Fibroblast of lung (primary cell): ENCODE results near the gene WIPF1. TPM values are rescaled to one million over a fixed set of nuclear protein-coding genes. Genes with fewer than 3 reads are reported as not detected.

Source experiments
- DNase-seq, 2 donors: peaks; one replicate each; pipeline versions ENCODE4 v3.0.0 to v3.0.0-alpha.2; 2010; ENCODE audit warnings: low read depth in 2 of 2
- H2AFZ ChIP-seq: 2 replicates; pipeline ENCODE4 v1.5.1; 2012; ENCODE audit warnings: low read length, control low read depth, inconsistent platforms
- H3K27ac ChIP-seq: 2 replicates; pipeline ENCODE4 v1.5.1; 2011; ENCODE audit warnings: low read length, control low read depth; ENCODE audit not compliant: insufficient read depth
- H3K27me3 ChIP-seq: 2 replicates; pipeline ENCODE4 v1.5.1; 2011; ENCODE audit warnings: mild to moderate bottlenecking, low read length; ENCODE audit not compliant: control insufficient read depth, insufficient read depth
- H3K36me3 ChIP-seq: 2 replicates; pipeline ENCODE4 v1.5.1; 2011; ENCODE audit warnings: low read length; ENCODE audit not compliant: control insufficient read depth, insufficient read depth
- H3K4me1 ChIP-seq: 2 replicates; pipeline ENCODE4 v1.5.1; 2011; ENCODE audit warnings: low read length; ENCODE audit not compliant: control insufficient read depth, insufficient read depth; ENCODE audit errors: extremely low read depth
- H3K4me2 ChIP-seq: 2 replicates; pipeline ENCODE4 v1.5.1; 2011; ENCODE audit warnings: low read length, control low read depth; ENCODE audit not compliant: insufficient read depth; ENCODE audit errors: extremely low read depth
- H3K4me3 ChIP-seq, 4 experiments: fragments of 200-600 bp in 1 of 4; sonication (generic) in 1 of 4; replicated peaks in 1 of 4; 2 replicates each; pipeline ENCODE4 v1.5.1; 2011 to 2016; ENCODE audit warnings: low read length in 4 of 4, low read depth in 3 of 4, mild to moderate bottlenecking in 3 of 4, control low read depth in 2 of 4, inconsistent platforms in 1 of 4, mixed read lengths in 1 of 4; ENCODE audit not compliant: insufficient read depth in 1 of 4; ENCODE audit errors: control extremely low read depth in 1 of 4
- H3K79me2 ChIP-seq: 2 replicates; pipeline ENCODE4 v1.5.1; 2012; ENCODE audit warnings: mild to moderate bottlenecking, low read length, inconsistent platforms; ENCODE audit not compliant: control insufficient read depth, insufficient read depth
- H3K9ac ChIP-seq: 2 replicates; pipeline ENCODE4 v1.5.1; 2011; ENCODE audit warnings: mild to moderate bottlenecking, low read length, control low read depth; ENCODE audit not compliant: insufficient read depth
- H3K9me3 ChIP-seq: 2 replicates; pipeline ENCODE4 v1.5.1; 2012; ENCODE audit warnings: low read depth, low read length; ENCODE audit not compliant: control insufficient read depth, insufficient read depth
- H4K20me1 ChIP-seq: 2 replicates; pipeline ENCODE4 v1.5.1; 2011; ENCODE audit warnings: low read length; ENCODE audit not compliant: control insufficient read depth, insufficient read depth; ENCODE audit errors: extremely low read depth
- EZH2 ChIP-seq: IDR thresholded peaks from 2 replicates; pipeline ENCODE4 v1.5.1; 2012; ENCODE audit warnings: low read length, control low read depth, mild to moderate bottlenecking; ENCODE audit errors: missing control alignments
- polyA plus RNA-seq, 2 donors: library from polyadenylated mRNA; depleted of rRNA in 1 of 2; stranded (reverse) in 1 of 2; unstranded in 1 of 2; fragments of >200 nt; gene quantifications; 2 replicates each; pipeline ENCODE4 v1.2.1, GENCODE V29; 2011 to 2012; ENCODE audit warnings: missing spikeins in 1 of 2
- total RNA-seq: library from RNA; depleted of rRNA; stranded (reverse); fragments of >200 nt; gene quantifications from 2 replicates; pipeline ENCODE4 v1.2.1, GENCODE V29; 2014
- TF ChIP-seq, protein P1 (sequence below), 2 donors: IDR thresholded peaks in 1 of 2; conservative IDR thresholded peaks in 1 of 2; 1 replicate in 1 of 2; 2 replicates in 1 of 2; pipeline ENCODE4 v1.5.1; 2011 to 2012; ENCODE audit warnings: low read length in 2 of 2, control low read depth in 1 of 2, inconsistent platforms in 1 of 2, low read depth in 1 of 2, mild to moderate bottlenecking in 1 of 2

The WIPF1 gene
- total and polyA plus RNA-seq, 2 donors (not counting 1 experiment from before 2014, with no cell fraction given) = 10.7 to 23.6 TPM

DNA sequence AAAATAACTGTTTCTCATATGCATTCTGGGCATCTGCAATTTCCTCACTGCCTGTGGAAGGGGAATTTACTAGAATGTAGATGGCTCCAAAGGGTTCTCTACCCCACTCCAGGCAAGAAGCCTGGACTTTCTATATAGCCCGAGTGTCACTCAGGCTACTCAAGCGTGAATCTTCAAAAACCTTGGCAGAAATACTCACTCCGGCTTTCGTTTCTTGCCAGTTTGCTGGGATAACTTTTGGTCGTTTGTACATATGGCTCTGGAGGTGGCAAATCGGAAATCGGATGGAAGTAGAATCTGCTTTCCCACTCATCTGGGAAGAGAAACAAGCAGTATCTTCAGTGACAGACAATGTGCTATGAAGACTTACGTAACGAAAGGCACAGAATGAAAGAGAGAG is 30.7 kb downstream of the WIPF1 start:
- no peaks in the 10 kb centered on the region for H3K27me3 ChIP-seq
- no peak for DNase-seq
- H2AFZ ChIP-seq = no peak overlapping the region
- H3K4me2 ChIP-seq = no peak overlapping the region
- H3K9ac ChIP-seq = no peak overlapping the region
- TF ChIP-seq EZH2 = no peak
- TF ChIP-seq, protein P1, sequence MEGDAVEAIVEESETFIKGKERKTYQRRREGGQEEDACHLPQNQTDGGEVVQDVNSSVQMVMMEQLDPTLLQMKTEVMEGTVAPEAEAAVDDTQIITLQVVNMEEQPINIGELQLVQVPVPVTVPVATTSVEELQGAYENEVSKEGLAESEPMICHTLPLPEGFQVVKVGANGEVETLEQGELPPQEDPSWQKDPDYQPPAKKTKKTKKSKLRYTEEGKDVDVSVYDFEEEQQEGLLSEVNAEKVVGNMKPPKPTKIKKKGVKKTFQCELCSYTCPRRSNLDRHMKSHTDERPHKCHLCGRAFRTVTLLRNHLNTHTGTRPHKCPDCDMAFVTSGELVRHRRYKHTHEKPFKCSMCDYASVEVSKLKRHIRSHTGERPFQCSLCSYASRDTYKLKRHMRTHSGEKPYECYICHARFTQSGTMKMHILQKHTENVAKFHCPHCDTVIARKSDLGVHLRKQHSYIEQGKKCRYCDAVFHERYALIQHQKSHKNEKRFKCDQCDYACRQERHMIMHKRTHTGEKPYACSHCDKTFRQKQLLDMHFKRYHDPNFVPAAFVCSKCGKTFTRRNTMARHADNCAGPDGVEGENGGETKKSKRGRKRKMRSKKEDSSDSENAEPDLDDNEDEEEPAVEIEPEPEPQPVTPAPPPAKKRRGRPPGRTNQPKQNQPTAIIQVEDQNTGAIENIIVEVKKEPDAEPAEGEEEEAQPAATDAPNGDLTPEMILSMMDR (conservative IDR thresholded peaks at IDR 0.05 in 1 of 2, IDR thresholded peaks at IDR 0.05 in 1 of 2; ENCODE audit: low read depth in 1 of 2, low read length in 2 of 2) = no peak
- H4K20me1 ChIP-seq = no peaks in the 10 kb centered on the region
- H3K4me1 ChIP-seq = no peaks in the 10 kb centered on the region
- no peak overlapping the region for H3K27ac ChIP-seq
- no peaks in the 10 kb centered on the region for H3K79me2 ChIP-seq
- H3K4me3 ChIP-seq = no peak overlapping the region
- H3K9me3 ChIP-seq = no peaks in the 10 kb centered on the region
- H3K36me3 ChIP-seq = peaks cover 5% of the 10 kb centered on the region

DNA sequence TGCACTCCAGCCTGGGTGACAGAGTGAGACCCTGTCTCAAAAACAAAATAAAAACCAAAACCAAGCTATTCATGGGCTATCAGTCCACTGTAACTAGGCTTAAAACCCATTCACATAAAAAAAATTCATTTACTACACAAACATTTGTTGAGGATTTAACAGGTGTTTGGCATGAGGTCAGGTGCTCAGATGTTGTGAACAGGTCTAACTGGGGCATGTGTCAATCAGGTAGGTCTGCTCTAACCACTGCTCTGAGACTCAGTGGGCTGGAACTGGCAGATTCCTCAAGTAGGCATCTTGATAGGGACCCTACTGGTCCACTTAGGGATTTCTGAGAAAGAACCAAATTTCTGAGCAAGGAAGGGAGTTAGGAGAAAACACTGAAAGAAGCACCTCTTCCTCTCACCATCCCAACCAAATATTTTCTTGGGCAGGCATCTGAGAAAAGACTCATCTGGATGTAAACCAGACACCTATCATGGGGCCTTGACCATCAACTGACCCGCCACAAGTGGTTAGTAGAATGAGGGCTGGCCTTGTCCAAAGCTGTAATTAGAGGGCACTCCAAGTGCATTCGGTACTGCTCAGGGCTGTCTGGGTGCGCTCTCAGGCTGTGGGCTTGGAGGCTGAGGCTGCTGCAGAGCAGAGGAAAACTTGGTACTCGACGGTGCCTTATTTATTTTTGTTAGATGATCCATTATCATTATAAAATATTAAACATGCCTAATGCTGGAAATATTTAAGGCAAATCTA is 33.9 kb downstream of the WIPF1 start:
- no peaks in the 10 kb centered on the region for H3K4me1 ChIP-seq
- peaks cover 3% of the 10 kb centered on the region for H3K36me3 ChIP-seq
- H3K9me3 ChIP-seq = no peaks in the 10 kb centered on the region
- H3K4me3 ChIP-seq = no peak overlapping the region
- H2AFZ ChIP-seq = no peak overlapping the region
- H3K4me2 ChIP-seq = no peak overlapping the region
- H3K9ac ChIP-seq = no peak overlapping the region
- no peak for DNase-seq
- TF ChIP-seq, protein P1 (conservative IDR thresholded peaks at IDR 0.05 in 1 of 2, IDR thresholded peaks at IDR 0.05 in 1 of 2; ENCODE audit: low read depth in 1 of 2, low read length in 2 of 2) = no peak
- no peak for TF ChIP-seq EZH2
- H3K27ac ChIP-seq = no peak overlapping the region
- H4K20me1 ChIP-seq = no peaks in the 10 kb centered on the region
- no peaks in the 10 kb centered on the region for H3K79me2 ChIP-seq
- H3K27me3 ChIP-seq = no peaks in the 10 kb centered on the region

DNA sequence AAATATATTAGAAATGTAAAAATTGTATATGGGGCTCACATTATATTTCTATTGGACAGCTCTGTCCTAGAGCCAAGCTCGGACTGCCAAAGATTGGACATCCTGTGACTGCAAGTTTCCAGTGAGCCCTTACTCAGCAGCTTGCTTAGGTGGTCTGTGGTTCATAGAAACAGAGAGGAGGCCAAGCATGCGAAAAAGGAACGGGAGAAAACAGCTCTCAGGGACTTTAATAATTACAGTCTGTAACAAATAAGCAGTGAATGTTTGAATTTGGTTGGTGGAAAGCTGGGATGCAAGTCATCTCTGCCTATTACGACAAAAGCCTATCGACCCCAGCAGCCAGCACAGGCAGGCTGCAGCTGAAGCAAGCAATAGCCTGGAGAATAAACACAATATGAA is 35.6 kb downstream of the WIPF1 start:
- peak in 1 of 2 donors; percentile 25 for DNase-seq
- Histone ChIP-seq H3K36me3 (no peaks in the 10 kb centered on the region), H3K9ac (no peak overlapping the region), H3K9me3 (no peaks in the 10 kb centered on the region), H3K79me2 (no peaks in the 10 kb centered on the region), H3K27ac (no peak overlapping the region), H3K4me1 (no peaks in the 10 kb centered on the region), H3K4me2 (no peak overlapping the region), H4K20me1 (no peaks in the 10 kb centered on the region), H2AFZ (no peak overlapping the region), H3K4me3 (no peak overlapping the region), H3K27me3 (no peaks in the 10 kb centered on the region)
- no peak for TF ChIP-seq EZH2
- TF ChIP-seq, protein P1 (conservative IDR thresholded peaks at IDR 0.05 in 1 of 2, IDR thresholded peaks at IDR 0.05 in 1 of 2; ENCODE audit: low read depth in 1 of 2, low read length in 2 of 2) = no peak
